ENCODE measurements around the gene HSPB6. TPM values are rescaled to one million over a fixed set of nuclear protein-coding genes. Genes with fewer than 3 reads are reported as not detected.

Gene HSPB6
- total and polyA plus RNA-seq, 4 donors = 2.7 to 17.7 (median 5.6) TPM

GRCh38 chr19:35767288-35768081, 10.7 kb upstream of the HSPB6 start:
- no peaks in the 10 kb centered on the region for H3K4me1 ChIP-seq (ENCODE audit: control insufficient read depth in 4 of 4, insufficient read depth in 4 of 4, low read length in 3 of 4)
- no peak overlapping the region for H3K27ac ChIP-seq (ENCODE audit: low read depth in 1 of 2, low read length in 2 of 2)
- WGBS = 83% methylated on average over 34 of the region's 34 CpGs
- no peak overlapping the region for H3K4me3 ChIP-seq (ENCODE audit: low read depth in 1 of 3, low read length in 3 of 3)
- H3K9ac ChIP-seq (ENCODE audit: low read depth in 1 of 2, low read length in 2 of 2) = no peak overlapping the region
- H3K36me3 ChIP-seq (ENCODE audit: control insufficient read depth in 4 of 4, insufficient read depth in 3 of 4, low read depth in 1 of 4, low read length in 3 of 4) = peaks cover 3 to 6% (median 5%) of the 10 kb centered on the region in 4 donors
- no peaks in the 10 kb centered on the region for H3K27me3 ChIP-seq (ENCODE audit: control insufficient read depth in 4 of 4, insufficient read depth in 4 of 4, low read length in 3 of 4)
- TF ChIP-seq, protein P1, sequence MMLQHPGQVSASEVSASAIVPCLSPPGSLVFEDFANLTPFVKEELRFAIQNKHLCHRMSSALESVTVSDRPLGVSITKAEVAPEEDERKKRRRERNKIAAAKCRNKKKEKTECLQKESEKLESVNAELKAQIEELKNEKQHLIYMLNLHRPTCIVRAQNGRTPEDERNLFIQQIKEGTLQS (IDR thresholded peaks at IDR 0.05) = no peak
- TF ChIP-seq, protein P2, sequence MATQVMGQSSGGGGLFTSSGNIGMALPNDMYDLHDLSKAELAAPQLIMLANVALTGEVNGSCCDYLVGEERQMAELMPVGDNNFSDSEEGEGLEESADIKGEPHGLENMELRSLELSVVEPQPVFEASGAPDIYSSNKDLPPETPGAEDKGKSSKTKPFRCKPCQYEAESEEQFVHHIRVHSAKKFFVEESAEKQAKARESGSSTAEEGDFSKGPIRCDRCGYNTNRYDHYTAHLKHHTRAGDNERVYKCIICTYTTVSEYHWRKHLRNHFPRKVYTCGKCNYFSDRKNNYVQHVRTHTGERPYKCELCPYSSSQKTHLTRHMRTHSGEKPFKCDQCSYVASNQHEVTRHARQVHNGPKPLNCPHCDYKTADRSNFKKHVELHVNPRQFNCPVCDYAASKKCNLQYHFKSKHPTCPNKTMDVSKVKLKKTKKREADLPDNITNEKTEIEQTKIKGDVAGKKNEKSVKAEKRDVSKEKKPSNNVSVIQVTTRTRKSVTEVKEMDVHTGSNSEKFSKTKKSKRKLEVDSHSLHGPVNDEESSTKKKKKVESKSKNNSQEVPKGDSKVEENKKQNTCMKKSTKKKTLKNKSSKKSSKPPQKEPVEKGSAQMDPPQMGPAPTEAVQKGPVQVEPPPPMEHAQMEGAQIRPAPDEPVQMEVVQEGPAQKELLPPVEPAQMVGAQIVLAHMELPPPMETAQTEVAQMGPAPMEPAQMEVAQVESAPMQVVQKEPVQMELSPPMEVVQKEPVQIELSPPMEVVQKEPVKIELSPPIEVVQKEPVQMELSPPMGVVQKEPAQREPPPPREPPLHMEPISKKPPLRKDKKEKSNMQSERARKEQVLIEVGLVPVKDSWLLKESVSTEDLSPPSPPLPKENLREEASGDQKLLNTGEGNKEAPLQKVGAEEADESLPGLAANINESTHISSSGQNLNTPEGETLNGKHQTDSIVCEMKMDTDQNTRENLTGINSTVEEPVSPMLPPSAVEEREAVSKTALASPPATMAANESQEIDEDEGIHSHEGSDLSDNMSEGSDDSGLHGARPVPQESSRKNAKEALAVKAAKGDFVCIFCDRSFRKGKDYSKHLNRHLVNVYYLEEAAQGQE (IDR thresholded peaks at IDR 0.05) = no peak
- TF ChIP-seq RXRA (IDR thresholded peaks at IDR 0.05) = no peak
- TF ChIP-seq YY1 (IDR thresholded peaks at IDR 0.05) = no peak
- no peak for TF ChIP-seq MAX (IDR thresholded peaks at IDR 0.05)
- TF ChIP-seq HNF4A (conservative IDR thresholded peaks at IDR 0.05) = no peak
- TF ChIP-seq, protein P3, sequence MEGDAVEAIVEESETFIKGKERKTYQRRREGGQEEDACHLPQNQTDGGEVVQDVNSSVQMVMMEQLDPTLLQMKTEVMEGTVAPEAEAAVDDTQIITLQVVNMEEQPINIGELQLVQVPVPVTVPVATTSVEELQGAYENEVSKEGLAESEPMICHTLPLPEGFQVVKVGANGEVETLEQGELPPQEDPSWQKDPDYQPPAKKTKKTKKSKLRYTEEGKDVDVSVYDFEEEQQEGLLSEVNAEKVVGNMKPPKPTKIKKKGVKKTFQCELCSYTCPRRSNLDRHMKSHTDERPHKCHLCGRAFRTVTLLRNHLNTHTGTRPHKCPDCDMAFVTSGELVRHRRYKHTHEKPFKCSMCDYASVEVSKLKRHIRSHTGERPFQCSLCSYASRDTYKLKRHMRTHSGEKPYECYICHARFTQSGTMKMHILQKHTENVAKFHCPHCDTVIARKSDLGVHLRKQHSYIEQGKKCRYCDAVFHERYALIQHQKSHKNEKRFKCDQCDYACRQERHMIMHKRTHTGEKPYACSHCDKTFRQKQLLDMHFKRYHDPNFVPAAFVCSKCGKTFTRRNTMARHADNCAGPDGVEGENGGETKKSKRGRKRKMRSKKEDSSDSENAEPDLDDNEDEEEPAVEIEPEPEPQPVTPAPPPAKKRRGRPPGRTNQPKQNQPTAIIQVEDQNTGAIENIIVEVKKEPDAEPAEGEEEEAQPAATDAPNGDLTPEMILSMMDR (IDR thresholded peaks at IDR 0.05; ENCODE audit: low read depth, low read length, missing input control) = no peak
- no peak for TF ChIP-seq GABPA (IDR thresholded peaks at IDR 0.05 in 1 of 2, conservative IDR thresholded peaks at IDR 0.05 in 1 of 2)
- TF ChIP-seq RAD21 (IDR thresholded peaks at IDR 0.05) = no peak
- TF ChIP-seq FOXA1 (IDR thresholded peaks at IDR 0.05) = no peak
- no peaks in the 10 kb centered on the region for H3K9me3 ChIP-seq (ENCODE audit: control insufficient read depth in 4 of 4, low read length in 3 of 4)
- DNase-seq (ENCODE audit: low spot score) = peak; percentile 55

GRCh38 chr19:35766571-35767104, 9.8 kb upstream of the HSPB6 start:
- Histone ChIP-seq H3K9me3 (ENCODE audit: control insufficient read depth in 4 of 4, low read length in 3 of 4) (no peaks in the 10 kb centered on the region), H3K4me1 (ENCODE audit: control insufficient read depth in 4 of 4, insufficient read depth in 4 of 4, low read length in 3 of 4) (no peaks in the 10 kb centered on the region), H3K27ac (ENCODE audit: low read depth in 1 of 2, low read length in 2 of 2) (no peak overlapping the region), H3K4me3 (ENCODE audit: low read depth in 1 of 3, low read length in 3 of 3) (no peak overlapping the region), H3K27me3 (ENCODE audit: control insufficient read depth in 4 of 4, insufficient read depth in 4 of 4, low read length in 3 of 4) (no peaks in the 10 kb centered on the region), H3K9ac (ENCODE audit: low read depth in 1 of 2, low read length in 2 of 2) (no peak overlapping the region), H3K36me3 (ENCODE audit: control insufficient read depth in 4 of 4, insufficient read depth in 3 of 4, low read depth in 1 of 4, low read length in 3 of 4) (peaks cover 4 to 8% (median 6%) of the 10 kb centered on the region in 4 donors)
- no peak for DNase-seq (ENCODE audit: low spot score)
- WGBS = 91% methylated on average over 11 of the region's 11 CpGs
- TF ChIP-seq SP1 (IDR thresholded peaks at IDR 0.05) = no peak
- TF ChIP-seq NR2F2 (IDR thresholded peaks at IDR 0.05) = no peak
- no peak for TF ChIP-seq MAX (IDR thresholded peaks at IDR 0.05)
- TF ChIP-seq TAF1 (conservative IDR thresholded peaks at IDR 0.05) = no peak
- no peak for TF ChIP-seq JUND (IDR thresholded peaks at IDR 0.05)
